Smooth muscle cell of the brain vasculature (primary cell): ENCODE results near the gene RNF169.

Experiments used
- DNase-seq: peaks from one replicate; pipeline ENCODE4 v3.0.0-alpha.2; 2012; ENCODE audit warnings: low read depth, low spot score

RNF169 gene

DNA sequence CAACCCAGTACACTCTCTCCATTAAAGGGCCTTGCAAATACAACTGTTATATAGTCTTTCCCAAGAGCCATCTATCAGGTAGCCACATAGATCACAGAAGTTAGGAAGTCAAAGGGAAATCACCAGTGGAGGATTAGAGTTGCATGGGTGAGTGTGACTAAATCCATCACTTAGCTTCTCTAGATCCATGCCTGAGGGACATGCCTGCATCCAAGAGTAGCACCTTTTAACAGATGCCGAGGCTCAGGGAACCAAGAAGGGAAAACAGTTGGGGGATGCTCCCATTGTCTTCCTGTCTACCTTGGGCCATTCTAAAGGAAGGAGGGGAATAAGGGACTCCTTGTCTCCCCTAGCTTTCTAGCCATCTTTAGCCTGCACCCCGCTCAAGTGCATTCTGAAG, 122.4 kb downstream of the RNF169 start:
- no peak for DNase-seq

DNA sequence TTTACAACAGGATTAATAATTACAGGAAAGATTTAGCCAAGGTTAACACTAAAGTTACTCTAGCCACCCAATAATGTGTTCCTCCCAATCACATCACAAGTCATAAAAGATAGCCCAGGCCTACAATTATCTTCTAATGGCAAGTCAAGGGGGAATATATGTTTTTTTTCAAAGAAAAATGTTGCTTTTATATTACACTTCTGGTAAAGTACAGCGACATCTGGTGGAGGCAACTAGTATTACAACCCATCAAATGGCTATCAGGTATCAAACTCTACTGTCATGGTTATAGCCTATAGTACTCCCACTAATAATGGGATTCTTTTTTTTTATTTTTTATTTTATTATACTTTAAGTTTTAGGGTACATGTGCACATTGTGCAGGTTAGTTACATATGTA, 128.5 kb downstream of the RNF169 start:
- DNase-seq = no peak
